ENCODE results near the gene HIVEP1. TPM values are rescaled to one million over a fixed set of nuclear protein-coding genes. Genes with fewer than 3 reads are reported as not detected.

HIVEP1 gene
- total and polyA plus RNA-seq, 2 of the 8 experiments (the other 6 are each of a cell fraction or from before 2014, with no cell fraction given): 22.6 to 23.1 TPM

DNA sequence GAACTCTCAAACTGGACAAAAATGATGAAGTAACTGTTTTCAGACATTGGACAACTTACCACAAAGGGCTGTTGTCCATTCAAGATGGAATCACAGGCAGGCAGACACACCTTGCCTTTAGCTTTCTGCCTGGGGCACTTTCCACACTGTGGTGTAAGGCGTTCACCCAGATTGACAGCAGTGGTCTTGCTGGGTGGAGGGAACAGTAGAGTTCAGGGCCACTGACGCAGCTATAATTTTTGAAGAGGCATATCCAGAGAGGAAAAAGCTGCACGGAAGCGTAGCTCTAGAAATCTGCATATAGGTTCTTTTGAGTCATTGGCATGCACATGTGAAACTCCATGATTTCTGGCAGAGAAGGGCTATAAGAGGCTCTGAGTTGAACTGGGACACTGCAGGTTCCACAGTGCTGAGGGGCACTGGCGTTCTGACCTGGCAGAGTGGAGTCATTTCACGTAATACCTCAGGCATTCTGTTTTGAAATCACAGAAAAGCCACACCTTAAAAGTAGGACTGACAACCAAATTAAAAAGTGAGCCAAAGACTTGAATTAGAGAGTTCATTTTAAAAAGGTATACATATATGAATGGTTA is 173.1 kb downstream of the HIVEP1 start:
- Histone ChIP-seq H3K4me1 (replicated peaks in 1 of 4; ENCODE audit: control insufficient read depth in 3 of 4, insufficient read depth in 4 of 4, low read length in 3 of 4) (no peaks in the 10 kb centered on the region), H2BK5ac (ENCODE audit: low read depth, low read length) (no peak overlapping the region), H3K4me3 (ENCODE audit: extremely low read depth in 1 of 4, insufficient read depth in 2 of 4, low read depth in 3 of 4, low read length in 4 of 4) (no peak overlapping the region), H3K18ac (ENCODE audit: extremely low read depth, low read length) (no peak overlapping the region), H2BK15ac (ENCODE audit: low read length) (no peak overlapping the region), H2BK12ac (ENCODE audit: low read depth, low read length) (no peak overlapping the region), H3K9me3 (ENCODE audit: insufficient read depth in 2 of 2, low read depth in 1 of 2, low read length in 1 of 2) (no peaks in the 10 kb centered on the region), H4K5ac (ENCODE audit: insufficient read length, low read depth, low read length) (no peak overlapping the region), H3K14ac (ENCODE audit: insufficient read length) (no peak overlapping the region), H2AFZ (ENCODE audit: low read length) (no peak overlapping the region), H4K20me1 (replicated peaks in 1 of 2; ENCODE audit: control insufficient read depth in 1 of 2, insufficient read depth in 2 of 2, low read length in 2 of 2) (no peaks in the 10 kb centered on the region), H3K4ac (replicated peaks; ENCODE audit: insufficient read length, low read depth, low read length) (no peak overlapping the region), H2BK20ac (ENCODE audit: low read length) (no peak overlapping the region), H3K36me3 (ENCODE audit: control insufficient read depth in 2 of 4, insufficient read depth in 4 of 4, low read length in 3 of 4) (no peaks in the 10 kb centered on the region), H3K79me2 (ENCODE audit: control insufficient read depth in 1 of 2, insufficient read depth in 2 of 2, low read length in 2 of 2) (no peaks in the 10 kb centered on the region), H3K4me2 (ENCODE audit: insufficient read depth in 1 of 2, low read depth in 2 of 2, low read length in 2 of 2) (no peak overlapping the region), H3K23me2 (ENCODE audit: low read depth, low read length) (no peaks in the 10 kb centered on the region), H3K27me3 (replicated peaks in 1 of 4; ENCODE audit: control insufficient read depth in 3 of 4, extremely low read depth in 1 of 4, insufficient read depth in 3 of 4, low read length in 3 of 4) (no peaks in the 10 kb centered on the region), H4K91ac (replicated peaks; ENCODE audit: insufficient read length, low read length) (no peak overlapping the region), H3K27ac (ENCODE audit: low read depth, low read length) (no peak overlapping the region), H3K79me1 (ENCODE audit: low read depth, low read length) (no peaks in the 10 kb centered on the region), H3K23ac (ENCODE audit: insufficient read length) (no peak overlapping the region), H4K8ac (ENCODE audit: extremely low read depth, insufficient read depth, low read length) (no peak overlapping the region), H2AK5ac (ENCODE audit: low read depth, low read length) (no peak overlapping the region), H3K56ac (replicated peaks; ENCODE audit: insufficient read length, low read depth, low read length) (no peak overlapping the region), H2BK120ac (replicated peaks; ENCODE audit: low read depth, low read length) (no peak overlapping the region), H3K9ac (replicated peaks in 1 of 4; ENCODE audit: extremely low read depth in 1 of 4, low read depth in 3 of 4, low read length in 3 of 4) (no peak overlapping the region)
- DNase-seq (ENCODE audit: low read depth in 1 of 2, low spot score in 2 of 2): no peak
- 93% methylated on average over 6 of the region's 6 CpGs; no CpG with 5 or more reads in 1 of the 2 experiments for WGBS, 2 experiments (ENCODE audit: extremely low coverage in 1 of 2, insufficient coverage in 1 of 2, insufficient read length in 1 of 2, insufficient replicate concordance in 2 of 2, low coverage in 1 of 2, low lambda C conversion rate in 2 of 2, missing lambda C conversion rate in 1 of 2)
- ChIA-PET CTCF (ENCODE audit: partially characterized antibody) (interaction anchor here (0.5 to 0.9 kb wide), 4 partner anchors 27 to 71 kb away, joined by 3 to 4 read pairs (median 3); no protein-coding TSS in a partner anchor), POLR2A (ENCODE audit: partially characterized antibody) (no interaction called here)
- TF ChIP-seq RFX5 (IDR thresholded peaks at IDR 0.05; ENCODE audit: borderline replicate concordance, low read depth, low read length): no peak
- FAIRE-seq: no peak
